SK-N-SH (cell line): ENCODE data around the gene GPR160.

Experiments used
- CHD2 ChIP-seq: fragments of 150-350 bp; IDR thresholded peaks from 2 replicates; pipeline ENCODE4 v1.6.1; 2018; ENCODE audit warnings: low read length; ENCODE audit not compliant: partially characterized antibody
- CTCF ChIP-seq: fragments of 200-600 bp; sonication (generic); IDR thresholded peaks from 2 replicates; pipeline ENCODE4 v1.6.1; 2017; ENCODE audit warnings: antibody characterized with exemption, mild to moderate bottlenecking, moderate library complexity
- EP300 ChIP-seq, 2 experiments: IDR thresholded peaks; 2 replicates each; pipeline versions ENCODE4 v1.4.0 to v1.6.1; 2012; ENCODE audit warnings: borderline replicate concordance in 1 of 2, low read depth in 1 of 2, low read length in 1 of 2
- FOSL2 ChIP-seq: IDR thresholded peaks from 2 replicates; pipeline ENCODE4 v1.4.0; 2012; ENCODE audit warnings: low read depth, mild to moderate bottlenecking, moderate library complexity, borderline replicate concordance
- FOXM1 ChIP-seq: IDR thresholded peaks from 2 replicates; pipeline ENCODE4 v1.4.0; 2012; ENCODE audit warnings: low read depth, mild to moderate bottlenecking
- MEF2A ChIP-seq: IDR thresholded peaks from 2 replicates; pipeline ENCODE4 v1.4.0; 2012; ENCODE audit warnings: low read depth, borderline replicate concordance
- POLR2AphosphoS5 ChIP-seq: IDR thresholded peaks from 2 replicates; pipeline ENCODE4 v1.6.1; 2012; ENCODE audit warnings: low read depth, low read length
- RAD21 ChIP-seq: IDR thresholded peaks from 2 replicates; pipeline ENCODE4 v1.6.1; 2012; ENCODE audit warnings: mild to moderate bottlenecking, low read length
- TCF12 ChIP-seq: IDR thresholded peaks from 2 replicates; pipeline ENCODE4 v1.4.0; 2012
- USF2 ChIP-seq: fragments of 150-350 bp; IDR thresholded peaks from 2 replicates; pipeline ENCODE4 v1.6.1; 2017; ENCODE audit warnings: antibody characterized with exemption, low read length, low read depth, borderline replicate concordance

- TF ChIP-seq TCF12 (no peak), CTCF (no peak), EP300 (IDR thresholded peaks at IDR 0.05; ENCODE audit: borderline replicate concordance in 1 of 2, low read depth in 1 of 2, low read length in 1 of 2) (no peak), POLR2AphosphoS5 (no peak), MEF2A (no peak), FOXM1 (no peak), RAD21 (no peak), USF2 (no peak), CHD2 (no peak), FOSL2 (no peak)
Observed at GRCh38 chr3:170096342-170096741, 58.5 kb downstream of the GPR160 start.
